SJCRH30 (cell line): Measurements from ENCODE around the gene ATP7A. TPM values are rescaled to one million over a fixed set of nuclear protein-coding genes. Genes with fewer than 3 reads are reported as not detected.

Experiments
- total RNA-seq: library from RNA; depleted of rRNA; stranded (reverse); fragments of >200 nt; shearing (Covaris generic); gene quantifications from 2 replicates; pipeline ENCODE4 v1.2.3, GENCODE V29; 2014; rRNA removed

Gene ATP7A
- total RNA-seq, 1 experiment from 2014 or later, result 10.5 TPM

Other genes starting within 250 kb of the ATP7A start
- gene ATRX, start 124.5 kb upstream of the ATP7A start, total RNA-seq, result 62.7 and 81.2 TPM in 2 replicates
- gene MAGT1, start 15.3 kb upstream of the ATP7A start, total RNA-seq, result 60.7 and 72.2 TPM in 2 replicates
- gene COX7B, start 11.2 kb upstream of the ATP7A start, total RNA-seq, result 541 and 548 TPM in 2 replicates
- gene PGAM4, start 58.9 kb downstream of the ATP7A start, total RNA-seq, result not detected in 2 replicates
- 354 and 408 TPM in 2 replicates for gene PGK1, start 193.6 kb downstream of the ATP7A start, total RNA-seq
- gene TAF9B, start 229.0 kb downstream of the ATP7A start, total RNA-seq, result 44.8 and 48.2 TPM in 2 replicates